Suprapubic skin (tissue), 4 donors: ENCODE measurements around the gene IQCE.

ENCODE experiments used
- CTCF ChIP-seq, 2 donors: fragments of 200-600 bp in 1 of 2; fragments of 450-650 bp in 1 of 2; sonication (generic) in 1 of 2; IDR thresholded peaks; one replicate each; pipeline ENCODE4 v1.5.1; 2016 to 2019; ENCODE audit warnings: antibody characterized with exemption in 2 of 2, mild to moderate bottlenecking in 1 of 2, moderate library complexity in 1 of 2
- EP300 ChIP-seq: sonication (generic); formaldehyde crosslinking; IDR thresholded peaks from one replicate; pipeline ENCODE4 v1.6.1; 2017; ENCODE audit warnings: antibody characterized with exemption
- POLR2AphosphoS5 ChIP-seq, 3 donors: sonication (generic); formaldehyde crosslinking; IDR thresholded peaks; one replicate each; pipeline ENCODE4 v1.6.1; 2017; ENCODE audit warnings: antibody characterized with exemption in 3 of 3

DNA sequence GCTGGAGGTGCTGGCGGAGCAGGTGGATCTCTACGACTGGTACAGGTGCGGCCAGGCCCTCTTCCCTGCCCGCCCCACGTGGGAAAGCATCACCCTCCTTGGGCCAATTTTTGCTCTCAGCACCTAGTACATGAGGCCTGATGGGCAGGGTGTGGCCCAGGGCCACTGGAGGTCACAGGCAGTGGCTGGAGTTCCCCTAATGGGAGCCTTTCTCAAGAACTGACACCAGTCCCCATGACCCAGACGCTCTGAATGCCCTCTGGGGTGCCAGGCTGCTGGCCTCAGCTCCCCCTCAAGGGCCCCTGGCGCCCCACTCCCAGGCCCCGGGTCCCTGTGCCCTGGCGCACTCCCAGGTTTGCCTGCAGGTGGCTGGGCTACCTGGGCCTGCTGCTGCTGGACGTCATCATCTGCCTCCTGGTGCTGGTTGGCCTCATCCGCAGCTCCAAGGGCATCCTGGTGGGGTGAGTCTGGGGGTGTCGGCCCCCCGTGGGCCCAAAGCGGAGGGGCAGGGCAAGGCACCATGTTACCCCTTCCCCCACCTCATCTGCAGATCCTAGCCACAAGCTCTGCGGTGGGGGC lies 88.9 kb downstream of the IQCE start:
- no peak for TF ChIP-seq EP300
- no peak for TF ChIP-seq POLR2AphosphoS5 (IDR thresholded peaks at IDR 0.05)
- no peak for TF ChIP-seq CTCF (IDR thresholded peaks at IDR 0.05)
